Activated naive CD4-positive, alpha-beta T cell treated with anti-CD3 and anti-CD28 coated beads for 36 hours (primary cell): Measurements from ENCODE around the gene LPAR2. TPM values are rescaled to one million over a fixed set of nuclear protein-coding genes. Genes with fewer than 3 reads are reported as not detected.
"Not testable (repeated sequence)": the region's sequence is repeated elsewhere in the genome, so short reads cannot be mapped to it uniquely, and the experiment has no call there.

Experiments
- CTCF ChIA-PET: fragments of 350-600 bp; sonication (Branson Sonifier 250); formaldehyde crosslinking; loops from one replicate; lab custom pipeline; 2021; ENCODE audit warnings: antibody characterized with exemption; lab: Charles Lee
- DNase-seq: peaks from one replicate; pipeline ENCODE4 v3.0.0-alpha.2; 2020
- H3K27ac Mint-ChIP-seq: one replicate; pipeline ENCODE4 v1.8.0; 2021; ENCODE audit warnings: mild to moderate bottlenecking, mixed read lengths
- H3K27me3 Mint-ChIP-seq: one replicate; pipeline ENCODE4 v1.8.0; 2021; ENCODE audit warnings: low read depth, mixed read lengths
- H3K36me3 Mint-ChIP-seq: one replicate; pipeline ENCODE4 v1.8.0; 2021; ENCODE audit warnings: low read depth, mixed read lengths
- H3K4me1 Mint-ChIP-seq: one replicate; pipeline ENCODE4 v1.8.0; 2021; ENCODE audit warnings: low read depth, mixed read lengths
- H3K4me3 Mint-ChIP-seq: one replicate; pipeline ENCODE4 v1.8.0; 2021; ENCODE audit warnings: mild to moderate bottlenecking, moderate library complexity, mixed read lengths
- H3K9me3 Mint-ChIP-seq: one replicate; pipeline ENCODE4 v1.8.0; 2021; ENCODE audit warnings: mixed read lengths
- intact Hi-C: fragments of 100-400 bp; cut with micrococcal nuclease; formaldehyde crosslinking; loops from one replicate; pipeline ENCODE4 v1.15.1; 2023
- total RNA-seq, 2 experiments: library from RNA; stranded (reverse); gene quantifications; one replicate each; pipeline ENCODE4 v1.2.3, GENCODE V29; 2021

Gene LPAR2
- total RNA-seq, 2 experiments from 2014 or later = 20.2 to 20.7 TPM

DNA sequence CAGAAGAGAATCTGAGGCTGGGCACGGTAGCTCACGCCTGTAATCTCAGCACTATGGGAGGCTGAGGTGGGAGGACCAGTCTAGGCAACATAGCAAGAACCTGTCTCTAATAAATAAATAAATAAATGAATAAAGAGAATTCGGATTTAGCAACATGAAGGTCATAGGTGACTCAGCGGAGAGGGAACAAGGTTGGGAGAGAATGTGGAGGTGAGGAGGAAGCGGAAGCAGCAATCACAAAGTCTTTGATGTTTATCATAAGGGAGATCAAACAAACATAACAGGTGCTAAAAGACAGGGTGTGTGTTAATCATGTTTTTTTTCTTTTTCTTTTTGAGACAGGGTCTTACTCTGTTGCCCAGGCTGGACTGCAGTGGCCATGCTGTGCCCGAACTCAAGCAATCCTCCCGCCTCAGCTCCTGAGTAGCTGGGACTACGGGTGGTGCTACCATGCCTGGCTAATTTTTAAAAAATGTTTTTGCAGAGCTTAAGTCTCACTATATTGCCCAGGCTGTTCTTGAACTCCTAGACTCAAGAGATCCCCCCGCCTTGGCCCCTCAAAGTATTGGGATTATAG lies 25.8 kb downstream of the LPAR2 start:
- DNase-seq = peak; percentile 53
- Mint-ChIP-seq H3K36me3 (peaks cover 6% of the 10 kb centered on the region), H3K27me3 (no peaks in the 10 kb centered on the region), H3K4me1 (peaks cover 78% of the 10 kb centered on the region), H3K9me3 (no peaks in the 10 kb centered on the region), H3K4me3 (no peak overlapping the region), H3K27ac (peak overlapping the region; percentile 84)
- CTCF ChIA-PET = interaction anchor here (0.6 to 0.8 kb wide), 2 partner anchors 19 to 42 kb away, joined by 3 read pairs; partner anchors contain the start of gene GMIP
- intact Hi-C loops = no loop called here

GRCh38 chr19:19600793-19601330 lies 27.2 kb downstream of the LPAR2 start:
- no peak overlapping the region for H3K4me3 Mint-ChIP-seq
- intact Hi-C loops = no loop called here

DNA sequence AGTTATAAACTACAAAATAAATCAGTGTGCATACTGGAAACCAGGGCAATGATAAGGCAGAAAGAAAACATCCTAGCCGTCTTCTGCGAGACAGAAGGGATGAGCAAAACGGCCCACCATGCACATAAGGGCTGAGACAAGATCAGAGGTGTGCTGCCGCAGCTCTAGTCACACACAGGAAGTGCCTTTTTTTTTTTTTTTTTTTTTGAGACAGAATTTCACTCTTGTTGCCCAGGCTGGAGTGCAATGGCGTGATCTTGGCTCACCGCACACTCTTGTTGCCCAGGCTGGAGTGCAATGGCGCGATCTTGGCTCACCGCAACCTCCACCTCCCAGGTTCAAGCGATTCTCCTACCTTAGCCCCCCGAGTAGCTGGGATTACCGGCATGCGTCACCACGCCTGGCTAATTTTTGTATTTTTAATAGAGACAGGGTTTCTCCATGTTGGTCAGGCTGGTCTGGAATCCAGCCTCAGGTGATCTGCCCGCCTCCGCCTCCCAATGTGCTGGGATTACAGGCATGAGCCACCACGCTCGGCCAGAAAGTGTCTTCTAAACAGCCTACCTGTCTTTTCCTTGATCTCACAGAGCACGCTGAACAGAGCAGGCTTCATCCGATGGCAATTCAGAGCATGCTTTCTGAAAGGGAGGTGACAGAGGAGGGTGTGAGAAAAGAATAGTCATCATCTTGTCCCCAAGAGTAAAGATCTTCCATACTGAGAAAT lies 29.1 kb downstream of the LPAR2 start:
- DNase-seq = peak; percentile 74
- H3K9me3 Mint-ChIP-seq, CTCF ChIA-PET, H3K27me3 Mint-ChIP-seq, H3K36me3 Mint-ChIP-seq: not testable (repeated sequence)
- intact Hi-C loops = loop anchor here (1.0 to 5.0 kb wide), 12 partner anchors 7 to 268 kb away; partner anchors contain the start of genes ATP13A1, GMIP, LPAR2 and PBX4
- H3K4me3 Mint-ChIP-seq = peak overlapping the region; percentile 75
- H3K27ac Mint-ChIP-seq = peak overlapping the region; percentile 100
- peaks cover 85% of the 10 kb centered on the region for H3K4me1 Mint-ChIP-seq

More at GRCh38 chr19:19600793-19601330, 27.2 kb downstream of the LPAR2 start:
- DNase-seq = peak; percentile 21
- H3K27ac Mint-ChIP-seq = peak overlapping the region; percentile 84
- H3K27me3 Mint-ChIP-seq = no peaks in the 10 kb centered on the region
- H3K36me3 Mint-ChIP-seq = peaks cover 5% of the 10 kb centered on the region
- peaks cover 75% of the 10 kb centered on the region for H3K4me1 Mint-ChIP-seq
- no peaks in the 10 kb centered on the region for H3K9me3 Mint-ChIP-seq
- CTCF ChIA-PET = interaction anchor here (0.6 to 1.3 kb wide), 3 partner anchors 10 to 46 kb away, joined by 3 to 8 read pairs (median 3); partner anchors contain the start of gene PBX4

DNA sequence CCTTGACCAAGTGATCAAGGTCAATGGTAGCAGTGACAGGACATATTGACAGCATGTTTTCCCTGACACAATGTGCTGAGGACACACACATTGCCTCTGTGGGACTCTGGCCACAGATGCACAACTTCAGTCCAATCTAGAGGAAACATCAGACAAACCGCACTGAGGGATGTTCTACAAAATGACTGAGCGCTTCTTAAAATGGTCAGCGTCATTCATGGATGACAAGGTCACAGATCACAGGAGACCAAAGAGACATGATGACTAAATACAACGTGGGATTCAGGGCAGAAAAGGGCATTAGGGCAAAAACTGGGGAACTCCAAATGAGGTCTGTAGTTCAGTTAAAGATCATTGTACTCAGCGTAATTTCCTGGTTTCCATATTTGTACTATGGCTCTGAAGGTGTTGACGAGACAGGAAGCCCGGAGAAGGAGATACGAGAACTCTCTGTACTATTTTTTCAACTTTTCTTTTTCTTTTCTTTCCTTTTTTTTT lies 30.2 kb downstream of the LPAR2 start:
- DNase-seq = peak; percentile 78
- H3K36me3 Mint-ChIP-seq = peaks cover 13% of the 10 kb centered on the region
- intact Hi-C loops = loop anchor here (1.0 to 5.0 kb wide), 11 partner anchors 8 to 269 kb away; partner anchors contain the start of genes ATP13A1, GMIP, LPAR2 and PBX4
- H3K9me3 Mint-ChIP-seq = no peaks in the 10 kb centered on the region
- CTCF ChIA-PET = no interaction called here
- peak overlapping the region; percentile 100 for H3K27ac Mint-ChIP-seq
- H3K4me1 Mint-ChIP-seq = peaks cover 85% of the 10 kb centered on the region
- no peaks in the 10 kb centered on the region for H3K27me3 Mint-ChIP-seq
- peak overlapping the region; percentile 75 for H3K4me3 Mint-ChIP-seq

DNA sequence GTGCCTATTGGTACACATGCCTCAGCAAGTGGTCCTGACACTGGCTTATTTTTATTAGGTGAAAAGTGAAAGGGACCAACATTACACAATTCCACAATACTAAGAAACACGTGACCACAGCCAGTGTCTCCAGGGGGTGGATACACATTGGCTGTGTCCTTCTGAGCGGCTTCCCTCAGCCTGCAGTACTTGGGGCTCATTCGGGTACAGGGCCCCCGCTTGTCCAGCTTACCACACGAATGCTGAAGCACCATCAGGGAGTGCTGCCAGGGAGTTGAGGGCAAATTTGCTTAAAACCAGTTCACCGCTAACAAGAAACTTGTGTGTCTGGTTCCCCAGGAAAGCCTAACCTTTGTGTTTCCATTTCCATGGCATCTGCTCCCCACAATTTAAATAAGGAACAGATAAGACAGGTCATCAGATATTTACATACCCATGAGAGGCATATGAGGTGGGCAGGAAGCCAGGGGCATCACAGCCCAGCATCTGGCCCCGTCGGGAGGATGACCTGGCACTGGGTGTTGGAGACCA lies 32.8 kb downstream of the LPAR2 start:
- H3K9me3 Mint-ChIP-seq = no peaks in the 10 kb centered on the region
- intact Hi-C loops = loop anchor here (5.0 kb wide), 1 partner anchor 272 kb away; the partner anchor contains the start of gene ZNF253
- DNase-seq = no peak
- H3K27me3 Mint-ChIP-seq = no peaks in the 10 kb centered on the region
- peaks cover 84% of the 10 kb centered on the region for H3K4me1 Mint-ChIP-seq
- no peak overlapping the region for H3K4me3 Mint-ChIP-seq
- H3K36me3 Mint-ChIP-seq = peaks cover 17% of the 10 kb centered on the region
- peak overlapping the region; percentile 80 for H3K27ac Mint-ChIP-seq
- CTCF ChIA-PET = no interaction called here

GRCh38 chr19:19594381-19594780 lies 33.6 kb downstream of the LPAR2 start:
- no peak overlapping the region for H3K4me3 Mint-ChIP-seq

DNA sequence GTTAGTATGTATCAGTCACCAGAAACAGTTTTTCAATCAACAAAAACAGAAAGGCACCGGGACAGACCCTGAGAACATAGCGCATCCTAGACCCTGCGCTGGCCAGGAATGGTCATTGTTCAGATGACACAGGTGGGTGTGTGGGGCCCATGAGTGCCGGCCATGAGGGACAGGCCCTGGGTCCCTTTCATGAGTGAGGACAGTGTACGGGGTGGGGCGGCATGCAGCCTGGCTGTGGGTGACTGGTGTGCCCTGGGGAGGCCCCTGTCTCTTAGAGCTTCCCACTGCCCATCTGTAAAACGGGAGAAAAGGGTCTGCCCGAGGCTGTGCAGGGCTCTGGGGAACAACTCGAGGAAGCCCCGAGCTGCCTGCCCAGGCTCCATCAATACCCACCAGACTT lies 35.3 kb downstream of the LPAR2 start:
- no peaks in the 10 kb centered on the region for H3K9me3 Mint-ChIP-seq
- H3K4me1 Mint-ChIP-seq = peaks cover 83% of the 10 kb centered on the region
- intact Hi-C loops = no loop called here
- CTCF ChIA-PET = no interaction called here
- no peak overlapping the region for H3K4me3 Mint-ChIP-seq
- no peaks in the 10 kb centered on the region for H3K27me3 Mint-ChIP-seq
- DNase-seq = no peak
- H3K36me3 Mint-ChIP-seq = peaks cover 17% of the 10 kb centered on the region
- peak overlapping the region; percentile 63 for H3K27ac Mint-ChIP-seq

More at GRCh38 chr19:19594381-19594780, 33.6 kb downstream of the LPAR2 start:
- no peaks in the 10 kb centered on the region for H3K9me3 Mint-ChIP-seq
- DNase-seq = peak; percentile 33
- H3K36me3 Mint-ChIP-seq = peaks cover 17% of the 10 kb centered on the region
- intact Hi-C loops = no loop called here
- peaks cover 85% of the 10 kb centered on the region for H3K4me1 Mint-ChIP-seq
- H3K27me3 Mint-ChIP-seq = no peaks in the 10 kb centered on the region
- peak overlapping the region; percentile 73 for H3K27ac Mint-ChIP-seq
- CTCF ChIA-PET = interaction anchor here (0.8 kb wide), 1 partner anchor 40 kb away, joined by 3 read pairs; no protein-coding TSS in a partner anchor

GRCh38 chr19:19591133-19591825 lies 36.7 kb downstream of the LPAR2 start:
- H3K4me1 Mint-ChIP-seq = peaks cover 71% of the 10 kb centered on the region
- no peaks in the 10 kb centered on the region for H3K9me3 Mint-ChIP-seq
- no peaks in the 10 kb centered on the region for H3K27me3 Mint-ChIP-seq
- DNase-seq = peak; percentile 91
- peak overlapping the region; percentile 47 for H3K4me3 Mint-ChIP-seq
- intact Hi-C loops = loop anchor here (1.0 to 2.0 kb wide), 6 partner anchors 8 to 206 kb away; partner anchors contain the start of genes GMIP, LPAR2 and ZNF101
- peaks cover 13% of the 10 kb centered on the region for H3K36me3 Mint-ChIP-seq
- CTCF ChIA-PET = interaction anchor here (0.5 to 1.1 kb wide), 4 partner anchors 9 to 46 kb away, joined by 3 read pairs; no protein-coding TSS in a partner anchor
- H3K27ac Mint-ChIP-seq = peak overlapping the region; percentile 93

DNA sequence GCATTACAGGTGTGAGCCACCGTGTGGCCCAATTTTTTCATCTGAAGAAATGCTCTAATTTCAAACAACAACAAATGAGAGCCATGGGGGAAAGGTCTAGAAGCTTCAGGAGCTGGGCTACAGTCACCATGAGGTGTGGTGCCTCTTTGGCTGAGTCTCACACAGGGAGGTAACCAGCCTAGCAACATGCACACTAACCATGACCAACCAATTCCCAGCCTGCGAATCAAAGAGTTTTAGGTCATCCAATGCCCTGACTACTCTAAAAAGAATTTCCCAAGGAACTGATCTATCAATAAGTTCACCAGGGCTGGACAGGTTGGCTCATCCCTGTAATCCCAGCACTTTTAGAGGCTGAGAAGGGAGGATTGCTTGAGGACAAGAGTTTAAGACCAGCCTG lies 39.5 kb downstream of the LPAR2 start:
- no peak for DNase-seq
- Mint-ChIP-seq H3K27ac (peak overlapping the region; percentile 77), H3K4me3 (no peak overlapping the region), H3K36me3 (peaks cover 9% of the 10 kb centered on the region), H3K27me3 (no peaks in the 10 kb centered on the region), H3K9me3 (no peaks in the 10 kb centered on the region), H3K4me1 (peaks cover 51% of the 10 kb centered on the region)
- intact Hi-C loops = no loop called here
- CTCF ChIA-PET = interaction anchor here (1.1 to 2.0 kb wide), 2 partner anchors 34 to 56 kb away, joined by 3 to 5 read pairs; no protein-coding TSS in a partner anchor

GRCh38 chr19:19587771-19588170 lies 40.2 kb downstream of the LPAR2 start:
- no peaks in the 10 kb centered on the region for H3K27me3 Mint-ChIP-seq
- intact Hi-C loops = no loop called here
- no peak overlapping the region for H3K4me3 Mint-ChIP-seq
- H3K4me1 Mint-ChIP-seq = peaks cover 45% of the 10 kb centered on the region
- CTCF ChIA-PET = interaction anchor here (0.6 to 1.1 kb wide), 5 partner anchors 33 to 71 kb away, joined by 3 to 6 read pairs (median 3); no protein-coding TSS in a partner anchor
- no peak overlapping the region for H3K27ac Mint-ChIP-seq
- peaks cover 4% of the 10 kb centered on the region for H3K36me3 Mint-ChIP-seq
- H3K9me3 Mint-ChIP-seq = no peaks in the 10 kb centered on the region
- DNase-seq = no peak

- Mint-ChIP-seq H3K4me1 (peaks cover 29% of the 10 kb centered on the region), H3K27me3 (no peaks in the 10 kb centered on the region), H3K9me3 (no peaks in the 10 kb centered on the region), H3K27ac (no peak overlapping the region), H3K36me3 (no peaks in the 10 kb centered on the region), H3K4me3 (no peak overlapping the region)
- intact Hi-C loops = no loop called here
- no peak for DNase-seq
- CTCF ChIA-PET = no interaction called here
These were observed 43.7 kb downstream of the LPAR2 start for GRCh38 chr19:19584356-19584755.
